GM12875 (cell line): ENCODE measurements around the gene NR2C1.

Experiments
- H3K4me3 ChIP-seq: one replicate; pipeline ENCODE4 v1.5.1; 2011; ENCODE audit warnings: low read depth, low read length, control low read depth
- CTCF ChIP-seq: IDR thresholded peaks from 2 replicates; pipeline ENCODE4 v1.5.1; 2011; ENCODE audit warnings: low read depth, mild to moderate bottlenecking, control low read depth, inconsistent platforms, low read length, moderate library complexity, borderline replicate concordance; ENCODE audit not compliant: insufficient read depth

The NR2C1 gene

DNA sequence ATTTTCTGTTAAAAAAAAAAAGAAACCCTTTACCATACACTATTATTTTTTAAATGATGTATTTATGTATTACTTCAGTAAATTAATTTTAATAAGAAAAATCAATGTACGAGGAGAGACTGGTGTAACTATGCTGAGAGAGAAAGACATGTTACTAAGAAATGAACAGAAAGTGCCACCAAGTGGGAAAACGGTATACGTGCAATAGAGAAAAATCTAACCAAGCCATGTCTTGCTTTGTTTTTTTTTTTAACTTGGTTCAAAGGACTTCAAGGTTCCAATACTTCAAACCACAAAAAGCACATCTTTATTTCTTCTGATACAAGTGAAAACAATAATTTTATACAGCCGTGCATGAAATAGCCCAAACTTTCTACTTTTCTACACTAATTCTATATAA is 92.8 kb downstream of the NR2C1 start:
- H3K4me3 ChIP-seq: no peak overlapping the region
- TF ChIP-seq CTCF: no peak

DNA sequence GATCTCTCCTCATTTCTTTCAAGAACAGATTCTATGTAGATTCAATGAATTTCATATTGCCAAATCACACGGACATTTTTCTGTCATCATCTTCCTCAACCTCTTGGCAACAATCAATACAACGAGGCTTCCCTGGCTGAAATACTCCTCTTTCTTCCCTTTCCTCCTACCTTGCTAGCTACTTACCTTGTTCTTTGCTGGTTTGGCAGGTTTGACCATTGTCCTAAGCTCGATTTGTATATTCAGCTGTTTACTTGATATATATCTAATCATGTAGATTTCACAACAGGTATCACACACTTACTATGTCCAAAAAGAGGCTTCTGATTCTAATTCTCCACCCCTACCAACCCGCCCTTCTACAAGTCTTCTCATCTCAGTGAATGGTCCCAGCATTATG is 93.5 kb downstream of the NR2C1 start:
- TF ChIP-seq CTCF: no peak
- H3K4me3 ChIP-seq: no peak overlapping the region

DNA sequence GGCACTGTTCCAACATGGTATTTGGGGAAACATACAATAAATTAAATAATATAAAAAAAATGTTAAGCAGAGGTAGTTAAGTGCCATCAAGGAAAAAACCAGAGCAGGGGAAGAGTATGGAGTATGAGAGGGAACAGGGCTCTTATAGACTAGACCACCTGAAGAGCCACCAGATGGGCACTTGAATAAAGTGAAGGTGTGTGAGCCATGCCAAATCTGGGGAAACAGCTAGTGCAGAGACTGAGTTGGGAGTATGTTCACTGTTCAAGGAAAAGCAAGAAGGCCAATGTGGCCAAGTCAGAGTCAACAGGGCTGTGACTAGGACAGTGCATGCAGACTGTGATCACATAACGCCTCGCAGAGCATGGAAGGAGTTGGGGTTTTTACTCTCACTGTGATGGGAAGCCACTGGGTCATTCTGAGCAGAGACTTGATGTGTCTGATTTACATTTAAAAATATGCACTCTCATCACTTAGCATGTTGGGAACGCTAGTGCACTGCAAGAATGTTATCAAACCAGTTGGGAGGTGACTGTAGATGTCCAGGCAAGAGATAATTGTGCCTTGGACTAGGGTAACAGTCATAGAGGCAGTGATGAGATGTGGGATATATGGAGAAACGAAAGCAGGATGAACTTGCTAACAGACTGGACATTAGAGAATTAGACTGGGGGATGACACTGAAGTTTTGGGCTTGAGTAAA is 95.5 kb downstream of the NR2C1 start:
- H3K4me3 ChIP-seq: no peak overlapping the region
- no peak for TF ChIP-seq CTCF

DNA sequence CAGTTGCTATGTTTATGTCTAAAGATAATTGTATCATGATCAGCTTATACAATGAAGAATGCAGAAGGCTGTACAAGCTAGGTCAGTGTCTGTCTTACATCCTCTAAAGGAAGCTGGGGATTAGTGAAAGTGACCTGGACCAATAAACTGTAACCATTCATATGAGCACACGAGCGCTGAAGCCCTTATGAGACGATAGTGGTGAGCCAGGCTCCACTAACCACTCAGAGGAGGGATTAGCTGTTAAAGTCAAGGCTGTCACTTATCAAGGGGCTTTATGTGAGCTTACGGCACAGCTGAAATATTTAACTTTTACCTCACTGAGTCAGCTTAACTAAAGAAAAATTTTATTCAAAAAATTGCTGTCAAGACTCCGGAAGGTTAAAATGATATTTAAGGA is 100.2 kb downstream of the NR2C1 start:
- no peak overlapping the region for H3K4me3 ChIP-seq
- no peak for TF ChIP-seq CTCF

GRCh38 chr12:94972795-94973194 is 100.6 kb downstream of the NR2C1 start:
- no peak for TF ChIP-seq CTCF
- no peak overlapping the region for H3K4me3 ChIP-seq

GRCh38 chr12:94971923-94972322 is 101.5 kb downstream of the NR2C1 start:
- H3K4me3 ChIP-seq: no peak overlapping the region
- TF ChIP-seq CTCF: no peak

- TF ChIP-seq CTCF: no peak
- no peak overlapping the region for H3K4me3 ChIP-seq
Measured at GRCh38 chr12:94970560-94970959, 102.9 kb downstream of the NR2C1 start.
